H9 (cell line): ENCODE measurements around the gene OR2G3. TPM values are rescaled to one million over a fixed set of nuclear protein-coding genes. Genes with fewer than 3 reads are reported as not detected.

Experiments used
- DNase-seq: peaks from one replicate; pipeline ENCODE4 v3.0.0-alpha.2; 2017
- H2AFZ ChIP-seq: one replicate; pipeline ENCODE4 v1.6.1; 2013; ENCODE audit warnings: mild to moderate bottlenecking, low read length, control low read depth, moderate library complexity
- H2AK5ac ChIP-seq: 2 replicates; pipeline ENCODE4 v1.6.1; 2013; ENCODE audit warnings: low read length, control low read depth, mixed read lengths; ENCODE audit not compliant: insufficient read length
- H2BK120ac ChIP-seq: one replicate; pipeline ENCODE4 v1.6.1; 2013; ENCODE audit warnings: low read depth, mild to moderate bottlenecking, low read length, control low read depth, inconsistent platforms; ENCODE audit not compliant: poor library complexity, severe bottlenecking
- H2BK12ac ChIP-seq: 2 replicates; pipeline ENCODE4 v1.6.1; 2013; ENCODE audit warnings: low read length, control low read depth, mixed read lengths, low read depth; ENCODE audit not compliant: insufficient read length
- H2BK15ac ChIP-seq: 2 replicates; pipeline ENCODE4 v1.6.1; 2013; ENCODE audit warnings: low read depth, low read length, control low read depth
- H2BK20ac ChIP-seq: one replicate; pipeline ENCODE4 v1.6.1; 2013; ENCODE audit warnings: low read depth, mild to moderate bottlenecking, low read length, control low read depth, inconsistent platforms; ENCODE audit not compliant: poor library complexity, severe bottlenecking
- H2BK5ac ChIP-seq: 2 replicates; pipeline ENCODE4 v1.6.1; 2013; ENCODE audit warnings: low read length, control low read depth, mixed read lengths; ENCODE audit not compliant: insufficient read length
- H3K14ac ChIP-seq: 2 replicates; pipeline ENCODE4 v1.6.1; 2013; ENCODE audit warnings: low read length, control low read depth; ENCODE audit not compliant: insufficient read depth
- H3K18ac ChIP-seq: 2 replicates; pipeline ENCODE4 v1.6.1; 2013; ENCODE audit warnings: low read depth, mild to moderate bottlenecking, mixed read lengths, low read length, control low read depth; ENCODE audit not compliant: insufficient read length
- H3K23ac ChIP-seq: 2 replicates; pipeline ENCODE4 v1.6.1; 2013; ENCODE audit warnings: low read length, control low read depth, mixed read lengths, low read depth; ENCODE audit not compliant: insufficient read length
- H3K23me2 ChIP-seq: 2 replicates; pipeline ENCODE4 v1.6.1; 2013; ENCODE audit warnings: low read depth, mild to moderate bottlenecking, mixed read lengths, low read length, control low read depth; ENCODE audit not compliant: insufficient read length, poor library complexity, severe bottlenecking
- H3K27ac ChIP-seq: 2 replicates; pipeline ENCODE4 v1.5.1; 2013; ENCODE audit warnings: low read length, control low read depth, mixed read lengths, low read depth; ENCODE audit not compliant: insufficient read length
- H3K27me3 ChIP-seq: 2 replicates; pipeline ENCODE4 v1.6.1; 2013; ENCODE audit warnings: low read length, control low read depth, inconsistent platforms; ENCODE audit not compliant: insufficient read depth
- H3K4ac ChIP-seq: 2 replicates; pipeline ENCODE4 v1.6.1; 2013; ENCODE audit warnings: low read depth, mild to moderate bottlenecking, control low read depth, inconsistent platforms, low read length, moderate library complexity
- H3K4me1 ChIP-seq: 2 replicates; pipeline ENCODE4 v1.6.1; 2013; ENCODE audit warnings: low read length, control low read depth, inconsistent platforms; ENCODE audit not compliant: insufficient read depth
- H3K4me2 ChIP-seq: 2 replicates; pipeline ENCODE4 v1.6.1; 2013; ENCODE audit warnings: low read length, control low read depth, mixed read lengths; ENCODE audit not compliant: insufficient read length, insufficient read depth
- H3K56ac ChIP-seq: 2 replicates; pipeline ENCODE4 v1.6.1; 2013; ENCODE audit warnings: low read depth, mild to moderate bottlenecking, mixed read lengths, low read length, control low read depth; ENCODE audit not compliant: insufficient read length
- H3K79me1 ChIP-seq: 2 replicates; pipeline ENCODE4 v1.6.1; 2013; ENCODE audit warnings: low read depth, mild to moderate bottlenecking, moderate library complexity, low read length, control low read depth, inconsistent platforms; ENCODE audit not compliant: insufficient read depth, poor library complexity, severe bottlenecking
- H3K79me2 ChIP-seq: 2 replicates; pipeline ENCODE4 v1.6.1; 2013; ENCODE audit warnings: low read length, control low read depth, inconsistent platforms; ENCODE audit not compliant: insufficient read depth
- H3K9ac ChIP-seq: 2 replicates; pipeline ENCODE4 v1.6.1; 2013; ENCODE audit warnings: low read length, control low read depth, mixed read lengths; ENCODE audit not compliant: insufficient read length; ENCODE audit errors: extremely low read depth
- H3K9me3 ChIP-seq: one replicate; pipeline ENCODE4 v1.6.1; 2013; ENCODE audit warnings: low read depth, low read length, inconsistent platforms; ENCODE audit not compliant: control insufficient read depth
- H3T11ph ChIP-seq: one replicate; pipeline ENCODE4 v1.6.1; 2013; ENCODE audit warnings: mild to moderate bottlenecking, low read length, control low read depth, inconsistent platforms
- H4K20me1 ChIP-seq: one replicate; pipeline ENCODE4 v1.6.1; 2013; ENCODE audit not compliant: control insufficient read depth, insufficient read length, insufficient read depth
- H4K5ac ChIP-seq: 2 replicates; pipeline ENCODE4 v1.6.1; 2013; ENCODE audit warnings: low read depth, mild to moderate bottlenecking, mixed read lengths, low read length, control low read depth; ENCODE audit not compliant: insufficient read length
- H4K8ac ChIP-seq: replicated peaks from 2 replicates; pipeline ENCODE4 v1.6.1; 2013; ENCODE audit warnings: low read length, control low read depth, mixed read lengths, low read depth; ENCODE audit not compliant: insufficient read length
- H4K91ac ChIP-seq: 2 replicates; pipeline ENCODE4 v1.6.1; 2013; ENCODE audit warnings: low read depth, mild to moderate bottlenecking, moderate library complexity, mixed read lengths, low read length, control low read depth; ENCODE audit not compliant: insufficient read length
- H3K27ac Mint-ChIP-seq, 3 experiments: 2 replicates in 2 of 3; 3 replicates in 1 of 3; pipeline ENCODE4 v1.8.0; 2020 to 2021; ENCODE audit warnings: mixed read lengths in 3 of 3, mild to moderate bottlenecking in 1 of 3, moderate library complexity in 1 of 3
- H3K27me3 Mint-ChIP-seq: 2 replicates; pipeline ENCODE4 v1.8.0; 2021; ENCODE audit warnings: low read depth, mild to moderate bottlenecking, moderate library complexity, mixed read lengths
- H3K36me3 Mint-ChIP-seq, 3 experiments: 2 replicates in 2 of 3; 3 replicates in 1 of 3; pipeline ENCODE4 v1.8.0; 2020 to 2021; ENCODE audit warnings: low read depth in 3 of 3, mixed read lengths in 3 of 3; ENCODE audit not compliant: insufficient read depth in 1 of 3
- H3K4me1 Mint-ChIP-seq, 2 experiments: 2 replicates each; pipeline ENCODE4 v1.8.0; 2020; ENCODE audit warnings: mixed read lengths in 2 of 2
- H3K4me3 Mint-ChIP-seq, 2 experiments: 2 replicates in 1 of 2; 3 replicates in 1 of 2; pipeline ENCODE4 v1.8.0; 2020 to 2021; ENCODE audit warnings: mild to moderate bottlenecking in 2 of 2, mixed read lengths in 2 of 2, moderate library complexity in 1 of 2
- H3K9me3 Mint-ChIP-seq, 2 experiments: 2 replicates in 1 of 2; 3 replicates in 1 of 2; pipeline ENCODE4 v1.8.0; 2020; ENCODE audit warnings: mild to moderate bottlenecking in 2 of 2, mixed read lengths in 2 of 2, moderate library complexity in 1 of 2
- WGBS: extraction: QIAGEN DNeasy Blood & Tissue Kit; methylation state at CpG from one replicate; pipeline ENCODE4 v1.1.7; 2013; ENCODE audit warnings: missing lambda C conversion rate, low lambda C conversion rate, mixed read lengths; ENCODE audit not compliant: insufficient read length; ENCODE audit errors: extremely low coverage; 5-methylcytosine and 5-hydroxymethylcytosine counted together
- total RNA-seq: library from RNA; stranded (reverse); gene quantifications from 2 replicates; pipeline ENCODE4 v1.2.1, GENCODE V29; 2021
- TF ChIP-seq, protein P1 (sequence below): fragments of 200-600 bp; sonication (generic); conservative IDR thresholded peaks from 3 replicates; pipeline ENCODE4 v1.8.0; 2021; ENCODE audit warnings: antibody characterized with exemption, mild to moderate bottlenecking

The OR2G3 gene
- total RNA-seq, 1 experiment from 2014 or later = not detected

DNA sequence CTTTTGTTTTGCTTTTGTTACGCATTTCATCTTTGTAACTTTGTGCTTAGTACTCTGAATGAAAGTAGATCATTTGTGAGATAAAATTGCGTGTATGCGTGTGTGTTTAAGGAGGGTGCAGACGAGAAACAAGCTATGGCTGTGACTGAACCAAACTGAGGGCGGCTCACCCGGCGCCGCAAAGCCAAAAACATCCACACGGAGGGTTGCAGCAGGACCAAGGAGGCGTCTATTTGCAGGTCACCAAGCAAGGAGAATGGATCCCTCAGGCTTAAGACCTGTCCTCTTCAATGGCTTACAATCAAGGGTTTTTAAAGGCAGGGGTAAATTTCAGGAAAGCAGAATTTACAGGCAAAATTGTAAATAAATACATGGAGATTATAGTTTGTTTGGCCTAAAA, 43.7 kb upstream of the OR2G3 start:
- no peak overlapping the region for H2BK5ac ChIP-seq
- no peak overlapping the region for H3K9ac ChIP-seq
- WGBS = no CpG with 5 or more reads among the region's 10 CpGs
- H4K8ac ChIP-seq = no peak overlapping the region
- TF ChIP-seq, protein P1, sequence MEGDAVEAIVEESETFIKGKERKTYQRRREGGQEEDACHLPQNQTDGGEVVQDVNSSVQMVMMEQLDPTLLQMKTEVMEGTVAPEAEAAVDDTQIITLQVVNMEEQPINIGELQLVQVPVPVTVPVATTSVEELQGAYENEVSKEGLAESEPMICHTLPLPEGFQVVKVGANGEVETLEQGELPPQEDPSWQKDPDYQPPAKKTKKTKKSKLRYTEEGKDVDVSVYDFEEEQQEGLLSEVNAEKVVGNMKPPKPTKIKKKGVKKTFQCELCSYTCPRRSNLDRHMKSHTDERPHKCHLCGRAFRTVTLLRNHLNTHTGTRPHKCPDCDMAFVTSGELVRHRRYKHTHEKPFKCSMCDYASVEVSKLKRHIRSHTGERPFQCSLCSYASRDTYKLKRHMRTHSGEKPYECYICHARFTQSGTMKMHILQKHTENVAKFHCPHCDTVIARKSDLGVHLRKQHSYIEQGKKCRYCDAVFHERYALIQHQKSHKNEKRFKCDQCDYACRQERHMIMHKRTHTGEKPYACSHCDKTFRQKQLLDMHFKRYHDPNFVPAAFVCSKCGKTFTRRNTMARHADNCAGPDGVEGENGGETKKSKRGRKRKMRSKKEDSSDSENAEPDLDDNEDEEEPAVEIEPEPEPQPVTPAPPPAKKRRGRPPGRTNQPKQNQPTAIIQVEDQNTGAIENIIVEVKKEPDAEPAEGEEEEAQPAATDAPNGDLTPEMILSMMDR = no peak
- H2BK120ac ChIP-seq = no peak overlapping the region
- H3K79me1 ChIP-seq = no peaks in the 10 kb centered on the region
- H2AK5ac ChIP-seq = no peak overlapping the region
- no peak overlapping the region for H3K4me3 Mint-ChIP-seq
- peak overlapping the region in 1 of 3 experiments; percentile 46; a peak in 1 of 7 replicates for H3K27ac Mint-ChIP-seq
- H3K9me3 ChIP-seq = no peaks in the 10 kb centered on the region
- H2BK12ac ChIP-seq = no peak overlapping the region
- H3K36me3 Mint-ChIP-seq = no peaks in the 10 kb centered on the region; a peak in 1 of 7 replicates
- no peak overlapping the region for H3K56ac ChIP-seq
- no peaks in the 10 kb centered on the region for H3K79me2 ChIP-seq
- peaks cover 11% of the 10 kb centered on the region in 2 experiments for H3K4me1 Mint-ChIP-seq
- no peaks in the 10 kb centered on the region for H4K20me1 ChIP-seq
- no peaks in the 10 kb centered on the region; the same call in 1 of the 2 replicates for H3K4me1 ChIP-seq
- H4K5ac ChIP-seq = no peak overlapping the region
- no peak overlapping the region for H2BK20ac ChIP-seq
- no peak overlapping the region for H3T11ph ChIP-seq
- no peak overlapping the region for H3K4me2 ChIP-seq
- no peaks in the 10 kb centered on the region for H3K9me3 Mint-ChIP-seq
- H3K27ac ChIP-seq = no peak overlapping the region
- H3K4ac ChIP-seq = no peak overlapping the region
- H2BK15ac ChIP-seq = no peak overlapping the region
- no peak overlapping the region for H3K18ac ChIP-seq
- H3K27me3 ChIP-seq = no peaks in the 10 kb centered on the region
- no peak overlapping the region for H3K23ac ChIP-seq
- no peak overlapping the region for H4K91ac ChIP-seq
- H3K27me3 Mint-ChIP-seq = no peaks in the 10 kb centered on the region
- H2AFZ ChIP-seq = no peak overlapping the region
- no peaks in the 10 kb centered on the region for H3K23me2 ChIP-seq
- peak; percentile 41 for DNase-seq
- no peak overlapping the region for H3K14ac ChIP-seq
